HepG2 (cell line): ENCODE data around the gene UVSSA. TPM values are rescaled to one million over a fixed set of nuclear protein-coding genes. Genes with fewer than 3 reads are reported as not detected.

Source experiments
- FOXP1 ChIP-seq, 2 experiments: fragments of 450-650 bp in 1 of 2; IDR thresholded peaks; 2 replicates each; pipeline ENCODE4 v1.6.1; 2017 to 2018; ENCODE audit warnings: antibody characterized with exemption in 1 of 2
- MAFF ChIP-seq: IDR thresholded peaks from 2 replicates; pipeline ENCODE4 v1.6.1; 2011; ENCODE audit warnings: low read depth, low read length, improper control_type of control experiment
- MAX ChIP-seq: IDR thresholded peaks from 2 replicates; pipeline ENCODE4 v1.6.1; 2012; ENCODE audit warnings: inconsistent platforms
- MED13 ChIP-seq: sonication (generic); formaldehyde crosslinking; IDR thresholded peaks from 2 replicates; pipeline ENCODE4 v1.5.0; 2020; ENCODE audit warnings: missing genetic modification reagents
- MNT ChIP-seq: fragments of 450-650 bp; IDR thresholded peaks from 2 replicates; pipeline ENCODE4 v1.6.1; 2016
- NCOA2 ChIP-seq: sonication (generic); formaldehyde crosslinking; IDR thresholded peaks from 2 replicates; pipeline ENCODE4 v1.8.0; 2022; ENCODE audit warnings: inconsistent platforms
- NCOR1 ChIP-seq: fragments of 200-600 bp; sonication (generic); IDR thresholded peaks from 2 replicates; pipeline ENCODE4 v1.7.0; 2017; ENCODE audit warnings: antibody characterized with exemption, low read length, borderline replicate concordance
- SOX13 ChIP-seq, 3 experiments: fragments of 450-650 bp in 1 of 3; sonication (generic) in 1 of 3; formaldehyde crosslinking in 1 of 3; IDR thresholded peaks in 2 of 3; conservative IDR thresholded peaks in 1 of 3; 2 replicates each; pipeline versions ENCODE4 v1.5.0 to v1.6.1; 2016 to 2020; ENCODE audit warnings: antibody characterized with exemption in 1 of 3, mild to moderate bottlenecking in 1 of 3, missing compliant biosample characterization in 1 of 3, missing genetic modification reagents in 1 of 3, moderate library complexity in 1 of 3
- SP1 ChIP-seq, 2 experiments: fragments of 450-650 bp in 1 of 2; sonication (generic) in 1 of 2; formaldehyde crosslinking in 1 of 2; IDR thresholded peaks; 2 replicates each; pipeline versions ENCODE4 v1.4.0 to v1.6.1; 2016 to 2020; ENCODE audit warnings: missing genetic modification reagents in 1 of 2
- STAT6 ChIP-seq: sonication (generic); formaldehyde crosslinking; IDR thresholded peaks from 2 replicates; pipeline ENCODE4 v1.4.0; 2020; ENCODE audit warnings: missing genetic modification reagents, mild to moderate bottlenecking, borderline replicate concordance
- ZBTB4 ChIP-seq: sonication (generic); formaldehyde crosslinking; IDR thresholded peaks from 2 replicates; pipeline ENCODE4 v1.4.0; 2020; ENCODE audit warnings: missing genetic modification reagents, mild to moderate bottlenecking, borderline replicate concordance
- ZFP82 ChIP-seq: sonication (generic); formaldehyde crosslinking; IDR thresholded peaks from 2 replicates; pipeline ENCODE4 v1.5.1; 2020; ENCODE audit warnings: mild to moderate bottlenecking, missing genetic modification reagents, borderline replicate concordance
- ZNF557 ChIP-seq: sonication (generic); formaldehyde crosslinking; IDR thresholded peaks from 2 replicates; pipeline ENCODE4 v1.4.0; 2020; ENCODE audit warnings: missing genetic modification reagents
- ZNF569 ChIP-seq: sonication (generic); formaldehyde crosslinking; IDR thresholded peaks from 2 replicates; pipeline ENCODE4 v1.5.0; 2020; ENCODE audit warnings: mild to moderate bottlenecking, missing genetic modification reagents, moderate library complexity, borderline replicate concordance
- ZNF629 ChIP-seq: sonication (generic); formaldehyde crosslinking; conservative IDR thresholded peaks from 2 replicates; pipeline ENCODE4 v1.5.0; 2020; ENCODE audit warnings: missing genetic modification reagents
- ZSCAN21 ChIP-seq: sonication (generic); formaldehyde crosslinking; IDR thresholded peaks from 2 replicates; pipeline ENCODE4 v1.8.0; 2022; ENCODE audit warnings: mild to moderate bottlenecking, missing genetic modification reagents, moderate library complexity, borderline replicate concordance
- polyA plus RNA-seq, 8 experiments: library from polyadenylated mRNA; depleted of rRNA in 3 of 8; stranded (reverse) in 7 of 8; unstranded in 1 of 8; fragments of >200 nt; fragmentation: Illumina TruSeq in 4 of 8; extraction: Trizol in 4 of 8; gene quantifications; 2 replicates each; pipeline versions ENCODE4 v1.2.1 to v1.2.3, GENCODE V29; 2011 to 2016; ENCODE audit warnings: low read depth in 4 of 8, missing spikeins in 1 of 8, mixed read lengths in 1 of 8; ENCODE audit not compliant: insufficient read depth in 1 of 8
- total RNA-seq, 5 experiments: library from RNA; depleted of rRNA; stranded (reverse); fragments of >200 nt; fragmentation: Illumina TruSeq; extraction: Trizol; gene quantifications; 2 replicates each; pipeline ENCODE4 v1.2.3, GENCODE V29; 2016; ENCODE audit warnings: low read depth in 1 of 5
- TF ChIP-seq, protein P1 (sequence below): sonication (generic); formaldehyde crosslinking; IDR thresholded peaks from 2 replicates; pipeline ENCODE4 v1.8.1; 2023; ENCODE audit warnings: mild to moderate bottlenecking, missing genetic modification reagents

The UVSSA gene
- total and polyA plus RNA-seq, 2 of the 13 experiments (the other 11 are each of a cell fraction or from before 2014, with no cell fraction given): 4.6 to 8.4 TPM

GRCh38 chr4:1305261-1305711 is 41.7 kb upstream of the UVSSA start (continued):
- TF ChIP-seq FOXP1 (IDR thresholded peaks at IDR 0.05) (peak; percentile 33; the same call in 1 of the 2 replicates), FOXP1 (CRISPR knock-in tag; IDR thresholded peaks at IDR 0.05) (peak; percentile 57), ZNF629 (CRISPR knock-in tag) (peak; percentile 90), MAFF (peak; percentile 39; the same call in 1 of the 2 replicates), ZNF569 (no peak), ZFP82 (CRISPR knock-in tag) (no peak), MNT (no peak), MED13 (CRISPR knock-in tag) (no peak), MAX (peak; percentile 32; the same call in 1 of the 2 replicates), SP1 (IDR thresholded peaks at IDR 0.05) (no peak), SP1 (CRISPR knock-in tag; IDR thresholded peaks at IDR 0.05) (no peak), ZSCAN21 (CRISPR knock-in tag) (peak; percentile 74; the same call in 1 of the 2 replicates), NCOA2 (CRISPR knock-in tag) (no peak), STAT6 (CRISPR knock-in tag) (no peak), ZNF557 (CRISPR knock-in tag) (no peak), SOX13 (IDR thresholded peaks at IDR 0.05) (0 out of 2 replicates have a peak, but pooled peaks have one; percentile 23), SOX13 (CRISPR knock-in tag; conservative IDR thresholded peaks at IDR 0.05 in 1 of 2, IDR thresholded peaks at IDR 0.05 in 1 of 2) (peak in 1 of 2 experiments; percentile 86; a peak in 2 of 4 replicates), ZBTB4 (CRISPR knock-in tag) (peak; percentile 75; the same call in 1 of the 2 replicates), NCOR1 (no peak)
- TF ChIP-seq, protein P1, sequence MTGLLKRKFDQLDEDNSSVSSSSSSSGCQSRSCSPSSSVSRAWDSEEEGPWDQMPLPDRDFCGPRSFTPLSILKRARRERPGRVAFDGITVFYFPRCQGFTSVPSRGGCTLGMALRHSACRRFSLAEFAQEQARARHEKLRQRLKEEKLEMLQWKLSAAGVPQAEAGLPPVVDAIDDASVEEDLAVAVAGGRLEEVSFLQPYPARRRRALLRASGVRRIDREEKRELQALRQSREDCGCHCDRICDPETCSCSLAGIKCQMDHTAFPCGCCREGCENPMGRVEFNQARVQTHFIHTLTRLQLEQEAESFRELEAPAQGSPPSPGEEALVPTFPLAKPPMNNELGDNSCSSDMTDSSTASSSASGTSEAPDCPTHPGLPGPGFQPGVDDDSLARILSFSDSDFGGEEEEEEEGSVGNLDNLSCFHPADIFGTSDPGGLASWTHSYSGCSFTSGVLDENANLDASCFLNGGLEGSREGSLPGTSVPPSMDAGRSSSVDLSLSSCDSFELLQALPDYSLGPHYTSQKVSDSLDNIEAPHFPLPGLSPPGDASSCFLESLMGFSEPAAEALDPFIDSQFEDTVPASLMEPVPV: no peak
